Loucy (cell line): ENCODE measurements around the gene RAET1E.

ENCODE experiments used
- H2AFZ ChIP-seq: fragments of 200-600 bp; sonication (generic); 2 replicates; pipeline ENCODE4 v1.6.0; 2016; ENCODE audit warnings: antibody characterized with exemption, mild to moderate bottlenecking, low read length, moderate library complexity
- H3F3A ChIP-seq: fragments of 200-600 bp; 2 replicates; pipeline ENCODE4 v1.6.0; 2016; ENCODE audit warnings: antibody characterized with exemption, low read depth, mild to moderate bottlenecking
- H3K27me3 ChIP-seq: fragments of 200-600 bp; sonication (generic); 2 replicates; pipeline ENCODE4 v1.6.1; 2014; ENCODE audit warnings: low read length, mild to moderate bottlenecking; ENCODE audit not compliant: insufficient read depth, poor library complexity, severe bottlenecking
- H3K36me3 ChIP-seq: fragments of 200-600 bp; sonication (generic); 2 replicates; pipeline ENCODE4 v1.6.1; 2016; ENCODE audit warnings: low read length; ENCODE audit not compliant: insufficient read depth
- H3K4me1 ChIP-seq: fragments of 200-600 bp; sonication (generic); 2 replicates; pipeline ENCODE4 v1.5.1; 2014; ENCODE audit warnings: low read length, mild to moderate bottlenecking; ENCODE audit not compliant: insufficient read depth, poor library complexity, severe bottlenecking
- H3K4me2 ChIP-seq: fragments of 200-600 bp; sonication (generic); 2 replicates; pipeline ENCODE4 v1.6.0; 2014; ENCODE audit warnings: antibody characterized with exemption, low read length, low read depth, mild to moderate bottlenecking; ENCODE audit not compliant: poor library complexity, severe bottlenecking
- H3K4me3 ChIP-seq: fragments of 200-600 bp; sonication (generic); 2 replicates; pipeline ENCODE4 v1.5.1; 2014; ENCODE audit warnings: low read length, mild to moderate bottlenecking, mixed read lengths; ENCODE audit not compliant: poor library complexity, severe bottlenecking
- H3K79me2 ChIP-seq: fragments of 200-600 bp; sonication (generic); 2 replicates; pipeline ENCODE4 v1.6.1; 2014; ENCODE audit warnings: low read length; ENCODE audit not compliant: insufficient read depth
- H3K9ac ChIP-seq: fragments of 200-600 bp; sonication (generic); 2 replicates; pipeline ENCODE4 v1.6.0; 2014; ENCODE audit warnings: mild to moderate bottlenecking, low read depth, low read length, moderate library complexity; ENCODE audit not compliant: poor library complexity, severe bottlenecking
- H3K9me2 ChIP-seq: fragments of 200-600 bp; sonication (generic); replicated peaks from 2 replicates; pipeline ENCODE4 v1.6.1; 2016; ENCODE audit warnings: low read depth, low read length, mixed read lengths
- H3K9me3 ChIP-seq: fragments of 200-600 bp; sonication (generic); 2 replicates; pipeline ENCODE4 v1.6.1; 2014; ENCODE audit warnings: mild to moderate bottlenecking, antibody characterized with exemption, low read length, low read depth; ENCODE audit not compliant: insufficient read depth
- H4K20me1 ChIP-seq: fragments of 200-600 bp; sonication (generic); 2 replicates; pipeline ENCODE4 v1.6.0; 2014; ENCODE audit warnings: antibody characterized with exemption, low read length, mild to moderate bottlenecking; ENCODE audit not compliant: insufficient read depth, poor library complexity, severe bottlenecking
- CTCF ChIP-seq: fragments of 200-600 bp; sonication (generic); conservative IDR thresholded peaks from 2 replicates; pipeline ENCODE4 v1.5.1; 2014; ENCODE audit warnings: mild to moderate bottlenecking, antibody characterized with exemption, low read length
- EZH2phosphoT487 ChIP-seq: fragments of 200-600 bp; IDR thresholded peaks from 2 replicates; pipeline ENCODE4 v1.6.1; 2018; ENCODE audit warnings: antibody characterized with exemption, mild to moderate bottlenecking, moderate library complexity, borderline replicate concordance

The RAET1E gene

GRCh38 chr6:149877659-149878058, 20.3 kb downstream of the RAET1E start:
- H3F3A ChIP-seq: no peaks in the 10 kb centered on the region
- no peaks in the 10 kb centered on the region for H3K9me3 ChIP-seq
- H3K36me3 ChIP-seq: no peaks in the 10 kb centered on the region
- H3K79me2 ChIP-seq: no peaks in the 10 kb centered on the region
- H3K9me2 ChIP-seq: no peaks in the 10 kb centered on the region
- H3K4me1 ChIP-seq: no peaks in the 10 kb centered on the region
- no peak for TF ChIP-seq EZH2phosphoT487
- TF ChIP-seq CTCF: no peak
- H2AFZ ChIP-seq: no peak overlapping the region
- no peaks in the 10 kb centered on the region for H4K20me1 ChIP-seq
- H3K9ac ChIP-seq: no peak overlapping the region
- H3K27me3 ChIP-seq: no peaks in the 10 kb centered on the region
- H3K4me2 ChIP-seq: no peak overlapping the region
- H3K4me3 ChIP-seq: no peak overlapping the region

GRCh38 chr6:149876241-149876933, 21.5 kb downstream of the RAET1E start:
- Histone ChIP-seq H2AFZ (no peak overlapping the region), H3K4me1 (no peaks in the 10 kb centered on the region), H3K9me3 (no peaks in the 10 kb centered on the region), H3K79me2 (no peaks in the 10 kb centered on the region), H3K36me3 (no peaks in the 10 kb centered on the region), H3K4me2 (no peak overlapping the region), H3K4me3 (no peak overlapping the region), H3K27me3 (no peaks in the 10 kb centered on the region), H4K20me1 (no peaks in the 10 kb centered on the region), H3K9me2 (no peaks in the 10 kb centered on the region), H3K9ac (no peak overlapping the region), H3F3A (no peaks in the 10 kb centered on the region)
- no peak for TF ChIP-seq EZH2phosphoT487
- TF ChIP-seq CTCF: no peak

- no peaks in the 10 kb centered on the region for H3K36me3 ChIP-seq
- no peaks in the 10 kb centered on the region for H4K20me1 ChIP-seq
- H3K9me3 ChIP-seq: no peaks in the 10 kb centered on the region
- H3K9ac ChIP-seq: no peak overlapping the region
- no peaks in the 10 kb centered on the region for H3K27me3 ChIP-seq
- H3F3A ChIP-seq: no peaks in the 10 kb centered on the region
- no peak for TF ChIP-seq EZH2phosphoT487
- TF ChIP-seq CTCF: no peak
- no peaks in the 10 kb centered on the region for H3K9me2 ChIP-seq
- H3K4me2 ChIP-seq: no peak overlapping the region
- no peak overlapping the region for H3K4me3 ChIP-seq
- H2AFZ ChIP-seq: no peak overlapping the region
- peaks cover 7% of the 10 kb centered on the region for H3K4me1 ChIP-seq
- no peaks in the 10 kb centered on the region for H3K79me2 ChIP-seq
Measured at GRCh38 chr6:149872233-149872632, 25.7 kb downstream of the RAET1E start.
